Measurements from ENCODE around the gene HSD3B7. TPM values are rescaled to one million over a fixed set of nuclear protein-coding genes. Genes with fewer than 3 reads are reported as not detected.

The HSD3B7 gene
- total RNA-seq, 2 experiments from 2014 or later: 0.45 to 1.3 TPM

GRCh38 chr16:30976486-30976885 is 8.5 kb upstream of the HSD3B7 start:
- no peak for ATAC-seq
- no peak for DNase-seq
- CTCF ChIA-PET: interaction anchor here (1.3 kb wide), 1 partner anchor 8 kb away, joined by 3 read pairs; the partner anchor contains the start of gene HSD3B7
- Mint-ChIP-seq H3K36me3 (ENCODE audit: low read depth) (peaks cover 44% of the 10 kb centered on the region), H3K4me3 (no peak overlapping the region), H3K27me3 (no peaks in the 10 kb centered on the region), H3K4me1 (ENCODE audit: low read depth) (peaks cover 3% of the 10 kb centered on the region), H3K9me3 (no peaks in the 10 kb centered on the region), H3K27ac (no peak overlapping the region)
- POLR2A ChIA-PET: interaction anchor here (1.8 kb wide), 1 partner anchor 12 kb away, joined by 5 read pairs; no protein-coding TSS in a partner anchor
- intact Hi-C loops (cut with micrococcal nuclease): no loop called here
- TF ChIP-seq CTCF (IDR thresholded peaks at IDR 0.05): no peak

DNA sequence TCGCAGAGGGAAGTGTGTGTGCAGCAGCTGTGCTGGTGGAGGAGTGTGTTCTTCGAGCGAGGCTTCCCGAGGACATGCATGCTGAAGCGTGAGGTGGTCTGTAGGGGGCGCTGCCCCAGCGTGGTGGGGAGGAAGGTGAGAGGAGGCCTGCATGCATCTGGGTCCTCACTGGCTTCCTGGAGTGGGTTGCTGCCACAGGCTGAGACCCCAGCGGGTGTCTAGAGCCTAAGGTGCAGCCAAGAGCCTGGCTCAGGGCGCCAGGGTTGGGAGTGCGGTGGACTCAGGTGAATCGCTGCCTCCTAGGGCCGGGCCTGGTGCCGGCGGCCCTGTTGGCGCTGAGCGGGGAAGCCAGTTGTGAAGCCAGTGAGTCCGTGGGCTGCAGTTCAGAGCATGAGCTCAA is 7.5 kb upstream of the HSD3B7 start:
- ChIA-PET POLR2A (interaction anchor here (1.0 to 1.8 kb wide), 2 partner anchors 10 to 13 kb away, joined by 3 to 5 read pairs; no protein-coding TSS in a partner anchor), CTCF (interaction anchor here (0.7 to 1.7 kb wide), 2 partner anchors 10 to 891 kb away, joined by 3 to 8 read pairs; no protein-coding TSS in a partner anchor)
- no peak for TF ChIP-seq CTCF (IDR thresholded peaks at IDR 0.05)
- Mint-ChIP-seq H3K9me3 (no peaks in the 10 kb centered on the region), H3K36me3 (ENCODE audit: low read depth) (peaks cover 40% of the 10 kb centered on the region), H3K4me1 (ENCODE audit: low read depth) (peaks cover 3% of the 10 kb centered on the region), H3K4me3 (no peak overlapping the region), H3K27me3 (no peaks in the 10 kb centered on the region), H3K27ac (peak overlapping the region; percentile 38)
- DNase-seq (peak; percentile 45), ATAC-seq (peak; percentile 52)
- intact Hi-C loops (cut with micrococcal nuclease): no loop called here

GRCh38 chr16:30979170-30980022 is 5.6 kb upstream of the HSD3B7 start:
- TF ChIP-seq CTCF (IDR thresholded peaks at IDR 0.05): no peak
- Mint-ChIP-seq H3K36me3 (ENCODE audit: low read depth) (peaks cover 28% of the 10 kb centered on the region), H3K27me3 (no peaks in the 10 kb centered on the region), H3K4me1 (ENCODE audit: low read depth) (peaks cover 3% of the 10 kb centered on the region), H3K9me3 (no peaks in the 10 kb centered on the region), H3K4me3 (no peak overlapping the region), H3K27ac (no peak overlapping the region)
- ATAC-seq (no peak), DNase-seq (no peak)
- POLR2A ChIA-PET: no interaction called here
- intact Hi-C loops (cut with micrococcal nuclease): no loop called here
- CTCF ChIA-PET: interaction anchor here (1.7 kb wide), 1 partner anchor 12 kb away, joined by 8 read pairs; no protein-coding TSS in a partner anchor

- H3K27me3 Mint-ChIP-seq: no peaks in the 10 kb centered on the region
- H3K36me3 Mint-ChIP-seq (ENCODE audit: low read depth): peaks cover 24% of the 10 kb centered on the region
- ChIA-PET CTCF (no interaction called here), POLR2A (no interaction called here)
- no peak overlapping the region for H3K27ac Mint-ChIP-seq
- no peak for TF ChIP-seq CTCF (IDR thresholded peaks at IDR 0.05)
- DNase-seq (no peak), ATAC-seq (no peak)
- intact Hi-C loops (cut with micrococcal nuclease): no loop called here
- H3K9me3 Mint-ChIP-seq: no peaks in the 10 kb centered on the region
- no peak overlapping the region for H3K4me3 Mint-ChIP-seq
- peaks cover 3% of the 10 kb centered on the region for H3K4me1 Mint-ChIP-seq (ENCODE audit: low read depth)
Measured at GRCh38 chr16:30980023-30980371, 5.0 kb upstream of the HSD3B7 start.

- Mint-ChIP-seq H3K9me3 (no peaks in the 10 kb centered on the region), H3K27ac (no peak overlapping the region), H3K36me3 (ENCODE audit: low read depth) (peaks cover 24% of the 10 kb centered on the region), H3K4me3 (no peak overlapping the region), H3K4me1 (ENCODE audit: low read depth) (peaks cover 3% of the 10 kb centered on the region), H3K27me3 (no peaks in the 10 kb centered on the region)
- no peak for DNase-seq
- CTCF ChIA-PET: no interaction called here
- intact Hi-C loops (cut with micrococcal nuclease): no loop called here
- TF ChIP-seq CTCF (IDR thresholded peaks at IDR 0.05): no peak
- no peak for ATAC-seq
- POLR2A ChIA-PET: no interaction called here
Measured at GRCh38 chr16:30980434-30980833, 4.6 kb upstream of the HSD3B7 start.
